NCI-H82 treated with DMSO at 0.1 percent for 48 hours (cell line): ENCODE measurements around the gene GLUL.
"Not testable (repeated sequence)": the region's sequence is repeated elsewhere in the genome, so short reads cannot be mapped to it uniquely, and the experiment has no call there.

Source experiments
- DNase-seq: peaks from one replicate; lab custom pipeline; 2025; ENCODE audit not compliant: unreplicated experiment; lab: John Stamatoyannopoulos, UW

The GLUL gene

GRCh38 chr1:182370532-182370931 is 21.1 kb downstream of the GLUL start:
- DNase-seq: peak; percentile 40

- no peak for DNase-seq
Measured at GRCh38 chr1:182368903-182369302, 22.7 kb downstream of the GLUL start.

DNA sequence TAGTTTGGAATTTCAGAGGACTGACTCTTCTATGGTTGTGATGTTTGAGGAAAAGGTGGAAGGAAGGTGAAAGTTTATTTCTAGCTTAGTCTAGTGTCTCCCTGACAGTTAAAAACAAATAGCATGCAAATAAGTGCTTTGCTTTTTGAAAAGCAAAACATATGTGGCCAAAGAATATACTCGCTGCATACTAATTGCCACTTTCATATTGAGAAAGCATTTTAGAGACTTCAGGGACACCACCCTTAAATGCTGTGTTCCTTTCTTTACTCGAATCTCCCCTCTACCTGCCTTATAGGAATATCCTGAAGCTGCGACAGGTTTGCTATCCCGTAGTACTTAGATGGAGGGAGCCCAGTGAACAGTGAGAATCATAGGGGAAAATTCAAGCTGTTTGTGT is 23.2 kb downstream of the GLUL start:
- no peak for DNase-seq

- DNase-seq: no peak
Measured at GRCh38 chr1:182367926-182368325, 23.7 kb downstream of the GLUL start.

DNA sequence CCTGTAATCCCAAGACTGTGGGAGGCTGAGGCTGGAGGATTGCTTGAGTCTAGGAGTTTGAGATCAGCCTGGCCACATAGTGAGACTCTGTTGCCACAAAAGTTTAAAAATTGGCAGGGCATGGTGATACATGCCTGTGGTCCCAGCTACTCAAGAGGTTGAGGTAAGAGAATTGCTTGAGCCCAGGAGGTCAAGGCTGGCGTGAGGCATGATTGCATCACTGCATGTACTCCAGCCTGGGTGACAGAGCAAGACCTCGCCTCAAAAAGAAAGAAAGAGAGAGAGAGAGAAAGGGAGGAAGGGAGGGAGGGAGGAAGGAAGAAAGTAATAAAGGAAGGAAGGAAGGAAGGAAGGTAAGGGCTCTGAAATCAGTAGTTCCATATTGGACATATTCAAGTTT is 25.0 kb downstream of the GLUL start:
- no peak for DNase-seq

- DNase-seq: no peak
Measured at GRCh38 chr1:182359645-182360044, 31.9 kb downstream of the GLUL start.

DNA sequence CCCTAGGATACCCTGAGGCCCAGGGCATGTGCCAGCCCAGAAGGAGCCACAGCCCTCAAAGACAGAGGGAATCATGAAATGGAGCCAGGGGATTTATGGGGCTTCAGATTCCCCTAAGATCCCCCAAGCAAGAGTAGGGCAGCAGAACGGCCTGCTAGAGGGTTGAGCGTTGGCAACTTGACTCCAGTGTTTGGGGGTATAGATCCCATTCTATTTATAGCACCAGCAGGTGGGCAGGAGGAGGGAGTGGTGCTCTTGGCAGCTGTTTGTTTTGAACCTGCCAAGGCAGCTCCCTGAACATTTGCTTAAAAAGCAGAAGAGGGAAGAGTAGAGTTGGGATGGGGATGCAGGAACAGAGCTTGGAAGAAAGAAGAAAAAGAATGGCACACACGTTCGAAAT is 33.7 kb downstream of the GLUL start:
- peak; percentile 21 for DNase-seq

GRCh38 chr1:182357171-182357570 is 34.4 kb downstream of the GLUL start:
- no peak for DNase-seq

- DNase-seq: no peak
Measured at GRCh38 chr1:182355723-182356098, 35.9 kb downstream of the GLUL start.

GRCh38 chr1:182351790-182352364 is 39.7 kb downstream of the GLUL start:
- DNase-seq: no peak

GRCh38 chr1:182350839-182351238 is 40.8 kb downstream of the GLUL start:
- DNase-seq: no peak

GRCh38 chr1:182348961-182349747 is 42.4 kb downstream of the GLUL start:
- DNase-seq: no peak

DNA sequence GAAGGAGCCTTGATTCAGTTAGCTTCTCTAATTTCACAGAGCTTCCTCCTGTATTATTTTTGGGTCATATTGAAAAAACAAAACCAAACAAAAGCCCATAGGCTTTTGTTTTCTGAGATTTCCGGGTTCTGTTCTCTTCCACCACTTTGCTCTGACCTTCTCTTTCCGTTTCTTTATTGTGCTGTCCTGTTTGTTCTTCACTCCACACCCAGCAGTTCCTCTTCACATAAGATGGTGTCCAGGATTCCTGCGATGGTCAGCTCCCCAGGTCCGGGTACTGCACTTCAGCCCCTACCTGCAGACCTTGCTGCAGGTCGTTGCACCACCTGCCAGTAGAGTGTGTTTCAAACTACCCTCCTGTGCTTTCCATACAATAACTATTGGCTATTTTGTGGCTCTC is 44.6 kb downstream of the GLUL start:
- DNase-seq: no peak

- DNase-seq: no peak
Measured at GRCh38 chr1:182340233-182341058, 51.1 kb downstream of the GLUL start.

GRCh38 chr1:182339684-182340083 is 51.9 kb downstream of the GLUL start:
- DNase-seq: no peak

- DNase-seq: peak; percentile 40
Measured at GRCh38 chr1:182338806-182339370, 52.7 kb downstream of the GLUL start.

- DNase-seq: peak; percentile 34
Measured at GRCh38 chr1:182337736-182338571, 53.6 kb downstream of the GLUL start.

DNA sequence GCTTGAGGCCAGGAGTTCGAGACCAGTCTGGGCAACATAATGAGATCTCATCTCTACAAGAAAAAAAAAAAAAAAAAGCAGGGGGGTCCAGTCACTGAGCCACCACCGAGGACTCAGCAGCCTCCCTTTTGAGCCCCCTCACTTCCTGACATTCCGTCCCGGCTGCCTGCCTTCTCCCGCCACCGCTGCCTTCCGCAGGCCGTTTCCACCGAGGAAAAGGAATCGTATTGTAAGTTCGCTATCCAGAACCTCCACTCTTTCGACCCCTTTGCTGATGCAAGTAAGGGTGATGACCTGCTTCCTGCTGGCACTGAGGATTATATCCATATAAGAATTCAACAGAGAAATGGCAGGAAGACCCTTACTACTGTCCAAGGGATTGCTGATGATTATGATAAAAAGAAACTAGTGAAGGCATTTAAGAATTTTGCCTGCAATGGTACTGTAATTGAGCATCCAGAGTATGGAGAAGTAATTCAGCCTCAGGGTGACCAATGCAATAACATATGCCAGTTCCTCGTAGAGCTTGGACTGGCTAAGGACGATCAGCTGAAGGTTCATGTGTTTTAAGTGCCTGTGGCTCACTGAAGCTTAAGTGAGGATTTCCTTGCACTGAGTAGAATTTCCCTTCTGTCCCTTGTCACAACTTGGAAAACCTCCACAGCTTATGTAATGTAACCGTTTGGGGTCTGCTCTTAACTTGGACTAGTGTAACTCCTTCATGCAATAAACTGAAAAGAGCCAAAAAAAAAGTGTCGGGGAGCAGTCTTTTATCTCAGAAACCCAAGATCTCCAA is 55.6 kb downstream of the GLUL start:
- peak; percentile 49 for DNase-seq

DNA sequence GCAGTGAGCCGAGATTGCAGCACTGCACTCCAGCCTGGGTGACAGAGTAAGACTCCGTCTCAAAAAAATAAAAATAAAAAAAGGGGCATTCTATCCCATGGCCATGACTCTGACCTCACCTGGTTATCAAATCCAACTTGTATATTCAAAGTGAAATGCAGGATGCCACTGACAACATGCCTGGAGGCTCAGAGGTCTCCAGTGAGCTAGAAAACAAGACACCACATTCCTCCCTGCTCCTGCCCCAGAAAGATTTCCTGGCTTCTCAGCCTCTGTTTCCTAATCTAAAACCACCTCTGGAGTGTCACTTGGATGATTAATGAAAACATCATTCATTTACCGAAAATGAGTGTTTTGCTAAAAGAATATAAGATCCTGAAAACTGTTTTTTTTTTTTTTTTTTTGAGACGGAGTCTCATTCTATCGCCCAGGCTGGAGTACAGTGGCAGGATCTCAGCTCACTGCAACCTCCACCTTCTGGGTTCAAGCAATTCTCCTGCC is 58.5 kb downstream of the GLUL start:
- DNase-seq: not testable (repeated sequence)
